ENCODE measurements around the gene HACD3.
"Not testable (repeated sequence)": the region's sequence is repeated elsewhere in the genome, so short reads cannot be mapped to it uniquely, and the experiment has no call there.

The HACD3 gene

DNA sequence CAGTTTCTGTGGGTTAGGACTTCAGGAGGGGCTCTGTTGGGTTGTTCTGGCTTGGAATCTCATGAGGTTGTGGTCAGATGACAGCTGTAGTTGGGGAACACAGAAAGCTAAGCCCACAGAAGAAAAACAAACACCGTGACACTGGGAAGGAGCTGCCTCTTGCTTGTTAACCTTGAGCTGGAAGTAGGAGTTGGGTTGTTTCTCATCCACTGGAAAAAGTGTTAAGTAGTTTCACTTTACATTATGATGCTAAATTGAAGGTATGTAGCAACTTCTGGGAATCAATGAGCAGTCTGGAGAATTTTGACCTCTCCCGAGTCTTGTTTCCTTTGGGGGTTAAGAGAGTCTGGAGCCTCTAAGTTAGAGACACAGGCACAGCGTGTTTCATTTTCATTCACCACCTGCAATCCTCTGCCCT is 20.4 kb downstream of the HACD3 start:
- no peak for DNase-seq

- no peak for DNase-seq
These were observed 20.9 kb downstream of the HACD3 start for GRCh38 chr15:65551183-65551582.

- DNase-seq: not testable (repeated sequence)
These were observed 22.6 kb downstream of the HACD3 start for GRCh38 chr15:65552851-65553250.

DNA sequence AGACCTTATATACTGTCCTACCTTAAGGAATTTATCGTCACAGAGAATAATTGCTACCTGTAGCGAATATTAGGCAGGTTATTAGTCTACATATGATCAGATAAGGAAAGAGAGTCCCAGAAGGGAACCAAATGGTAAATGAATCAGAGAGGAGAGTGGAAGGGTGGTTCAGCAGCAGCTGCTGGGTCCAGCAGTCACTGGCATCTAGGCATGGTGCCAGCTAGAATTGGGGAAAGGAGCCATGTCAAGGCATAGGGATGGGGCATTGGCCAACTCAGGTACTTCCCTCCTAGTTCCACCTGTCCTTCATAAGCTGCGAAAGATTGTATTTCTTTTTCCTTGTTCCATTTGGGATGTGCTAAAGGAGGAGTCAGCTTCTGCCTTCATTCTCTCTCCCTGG is 23.4 kb downstream of the HACD3 start:
- DNase-seq: no peak

- no peak for DNase-seq
These were observed 26.4 kb downstream of the HACD3 start for GRCh38 chr15:65556622-65557021.

DNA sequence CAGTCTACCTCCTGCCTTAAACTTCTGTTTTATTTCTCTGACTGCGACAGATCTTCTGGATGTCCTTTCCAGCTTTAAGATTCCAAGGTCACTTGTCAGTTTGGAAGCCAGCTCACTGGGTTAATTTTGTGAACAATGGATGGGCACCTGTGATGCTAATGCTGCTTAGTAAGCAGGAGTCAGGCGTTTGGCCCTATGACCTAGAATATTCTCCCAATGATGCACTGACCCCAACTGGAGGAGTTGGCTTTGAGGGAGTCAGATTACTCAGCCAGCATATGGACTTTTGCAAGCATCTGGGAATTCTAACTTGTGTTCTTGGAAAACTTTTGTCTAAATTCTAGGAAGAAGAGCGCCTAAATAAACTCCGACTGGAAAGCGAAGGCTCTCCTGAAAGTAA is 28.1 kb downstream of the HACD3 start:
- no peak for DNase-seq

DNA sequence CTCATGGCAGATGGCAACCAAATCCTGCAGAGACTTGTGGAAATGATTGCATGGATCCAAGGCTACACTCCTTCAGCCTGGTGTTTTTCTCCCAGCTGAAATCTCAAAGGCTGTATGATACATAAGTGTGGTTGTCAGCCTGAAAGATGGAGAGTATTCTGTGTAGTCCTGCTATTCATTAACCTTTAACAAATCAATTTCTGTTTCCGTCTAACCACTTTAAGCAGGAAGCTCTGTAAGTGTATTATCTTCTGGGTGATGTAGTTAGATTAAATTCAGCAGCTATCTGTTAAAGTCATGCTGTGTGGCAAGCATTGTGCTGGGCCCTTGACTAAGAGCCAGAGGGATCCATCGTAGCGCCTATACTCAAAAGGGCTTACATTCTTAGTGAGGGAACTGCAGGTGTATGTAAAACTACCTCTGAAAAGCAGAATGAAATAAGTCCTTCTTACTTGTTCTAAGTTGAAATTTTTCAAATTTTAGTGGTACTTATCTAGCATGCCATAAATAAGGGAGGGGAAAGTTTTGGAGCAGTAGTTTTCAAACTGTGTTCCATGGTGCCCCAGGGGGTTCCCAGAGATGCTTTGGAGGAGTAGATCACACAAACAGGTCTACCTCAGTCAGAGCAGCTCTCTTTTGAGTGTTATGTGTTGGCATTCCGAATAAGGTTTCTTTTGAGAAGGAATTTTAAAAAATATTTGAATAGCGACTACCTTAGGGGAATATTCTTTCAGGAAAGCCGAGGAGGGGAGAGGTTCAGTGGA is 28.9 kb downstream of the HACD3 start:
- DNase-seq: no peak

- no peak for DNase-seq
These were observed 29.7 kb downstream of the HACD3 start for GRCh38 chr15:65559941-65560340.

- no peak for DNase-seq
These were observed 31.7 kb downstream of the HACD3 start for GRCh38 chr15:65561934-65562333.

DNA sequence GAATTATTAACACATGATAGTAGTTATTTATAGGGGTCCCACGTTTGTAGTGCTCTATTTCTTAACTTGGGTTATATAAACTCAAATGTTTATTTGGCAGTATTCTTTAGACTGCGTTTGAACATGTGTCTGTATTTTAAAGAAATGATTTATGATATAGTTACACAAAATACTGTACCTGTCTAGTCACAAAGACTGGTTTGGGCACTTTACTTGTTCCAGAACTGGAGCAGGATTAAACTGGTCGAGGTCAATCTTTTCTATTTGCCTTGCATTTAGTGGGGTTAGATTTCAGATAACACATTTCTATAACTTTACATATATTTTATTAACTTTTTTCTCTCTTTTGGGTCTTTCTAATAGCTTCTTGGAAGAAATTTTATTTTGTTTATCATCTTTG is 39.5 kb downstream of the HACD3 start:
- DNase-seq: no peak

- DNase-seq: no peak
These were observed 41.7 kb downstream of the HACD3 start for GRCh38 chr15:65571971-65572370.

DNA sequence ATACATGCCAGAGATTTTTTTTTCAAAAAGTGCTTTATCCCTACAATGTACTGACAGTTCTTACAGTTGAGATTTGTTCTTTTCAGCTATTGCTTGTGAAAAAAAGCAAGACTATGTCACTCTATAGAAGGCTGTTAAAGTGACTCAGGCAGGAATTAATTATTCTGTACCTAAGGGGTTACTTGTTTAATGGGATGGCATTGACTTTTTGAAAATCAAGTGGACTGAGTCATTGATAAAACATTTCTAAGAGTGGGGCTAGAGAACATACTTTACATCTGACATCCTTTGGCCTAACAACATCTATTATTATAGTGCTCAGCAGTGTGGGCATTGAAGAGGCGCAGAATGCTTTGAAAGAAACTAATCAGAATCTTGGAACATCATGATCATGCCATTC is 46.4 kb downstream of the HACD3 start:
- DNase-seq: no peak

GRCh38 chr15:65577129-65577996 is 47.1 kb downstream of the HACD3 start:
- peak; percentile 58 for DNase-seq

GRCh38 chr15:65578904-65579728 is 48.9 kb downstream of the HACD3 start:
- no peak for DNase-seq

- DNase-seq: no peak
These were observed 49.5 kb downstream of the HACD3 start for GRCh38 chr15:65579762-65580161.

- no peak for DNase-seq
These were observed 50.0 kb downstream of the HACD3 start for GRCh38 chr15:65580287-65580686.

DNA sequence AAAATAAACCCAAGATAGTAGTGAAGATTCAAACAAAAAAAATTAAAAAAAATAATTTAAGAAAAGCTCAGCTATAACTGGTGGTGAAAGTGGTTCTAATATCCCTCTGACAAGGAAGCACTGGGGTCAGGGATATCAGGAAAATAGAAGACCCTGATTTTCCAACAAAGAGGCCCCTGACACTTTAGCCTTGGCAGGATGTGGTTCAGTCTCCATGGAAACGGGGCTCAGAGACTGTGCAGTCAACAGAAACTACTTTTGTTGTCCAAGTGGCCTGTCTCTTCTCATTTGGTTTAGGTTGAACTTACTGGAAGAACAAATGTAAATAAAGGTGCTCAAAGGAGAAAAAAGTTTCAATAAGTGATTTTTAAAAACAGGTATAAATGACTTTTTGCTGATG is 53.4 kb downstream of the HACD3 start:
- DNase-seq: peak; percentile 65

DNA sequence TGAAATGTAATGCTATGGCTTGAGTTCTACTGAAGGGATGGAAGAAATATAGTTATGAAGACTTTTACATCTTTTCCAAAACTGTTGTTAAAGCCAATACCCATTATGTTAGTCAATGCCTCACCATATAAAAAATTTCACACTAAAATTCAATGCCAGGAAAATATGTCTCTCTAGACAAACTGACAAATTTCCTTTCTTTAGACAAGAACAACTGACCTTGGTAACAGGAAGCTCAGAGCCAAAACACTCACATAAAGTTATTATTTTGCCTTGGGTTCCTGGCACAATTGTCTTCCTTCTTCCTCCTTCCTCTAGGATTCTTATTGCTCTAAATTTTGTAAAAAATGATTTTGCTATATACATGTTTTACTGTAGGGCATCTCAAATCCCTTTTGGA is 54.0 kb downstream of the HACD3 start:
- DNase-seq: no peak

DNA sequence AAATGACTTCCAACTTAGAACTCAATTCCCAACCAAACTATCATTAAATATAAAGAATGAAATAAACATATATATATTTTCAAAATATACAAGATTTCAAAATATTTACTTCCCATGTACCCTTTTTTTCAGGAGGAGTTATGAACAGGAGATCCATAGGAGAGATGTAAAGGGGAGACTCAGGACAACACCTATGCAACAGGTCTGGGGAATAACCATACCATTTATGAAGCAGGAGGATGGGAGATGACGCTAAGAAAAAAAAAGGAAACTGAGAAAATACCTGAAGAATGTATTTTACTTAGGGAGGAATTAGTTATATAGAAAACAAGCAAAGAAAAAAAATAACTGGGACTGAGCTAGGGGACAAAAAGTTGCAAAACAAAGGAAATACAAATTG is 56.8 kb downstream of the HACD3 start:
- DNase-seq: no peak

DNA sequence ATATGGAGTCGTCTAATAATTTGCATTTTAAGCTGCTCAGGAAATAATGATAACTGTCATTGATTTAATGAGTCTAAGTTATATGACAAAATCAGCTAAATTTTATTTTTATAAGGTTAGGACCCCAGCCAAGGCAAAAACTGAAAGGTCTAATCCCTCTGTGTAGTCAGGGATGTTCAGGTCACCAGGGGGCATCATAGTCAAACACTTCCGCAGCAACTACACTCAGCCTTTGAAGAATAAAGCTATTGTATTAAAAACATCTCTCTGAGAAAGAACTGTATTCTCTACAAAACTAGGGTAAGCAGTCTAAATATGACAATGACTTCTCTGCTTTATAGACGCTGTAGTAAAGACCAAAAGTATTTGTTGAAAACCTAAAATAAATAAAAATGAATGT is 65.7 kb downstream of the HACD3 start:
- DNase-seq: no peak

DNA sequence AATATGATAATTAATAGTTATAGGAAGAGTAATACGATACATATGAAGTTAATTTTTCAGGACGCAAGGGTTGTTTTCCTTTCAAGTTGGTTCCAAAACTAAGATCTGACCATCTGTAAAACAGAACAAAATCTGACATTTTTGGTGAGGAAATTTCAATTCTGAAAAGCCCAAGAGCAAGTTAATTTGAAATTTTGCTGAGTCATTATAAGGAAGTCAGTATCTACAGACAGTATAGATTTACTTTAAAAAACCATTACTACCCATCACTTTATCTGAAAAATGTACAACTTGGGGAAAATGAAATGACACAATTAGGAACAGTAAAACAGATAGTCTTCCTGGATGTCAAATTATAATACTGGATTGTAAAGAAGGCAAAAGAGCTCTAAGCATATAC is 68.2 kb downstream of the HACD3 start:
- DNase-seq: no peak

DNA sequence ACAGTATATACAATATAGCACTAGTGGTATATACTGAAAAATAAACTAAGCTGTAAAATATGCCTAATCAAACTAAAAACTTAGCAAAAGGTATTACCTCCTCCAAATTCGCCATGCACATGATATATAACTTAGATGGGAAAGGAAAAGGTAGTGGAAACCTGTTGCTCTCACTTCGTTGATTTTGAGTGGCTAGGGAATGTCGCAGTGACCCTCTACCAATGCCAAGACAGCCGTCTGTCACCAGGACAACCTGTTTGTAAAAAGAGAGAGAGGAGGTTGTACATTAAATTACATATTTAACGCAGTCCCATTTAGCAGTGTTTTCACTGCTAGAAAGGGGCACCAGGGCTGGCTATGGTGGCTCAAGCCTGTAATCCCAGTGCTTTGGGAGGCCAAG is 69.4 kb downstream of the HACD3 start:
- DNase-seq: no peak

- no peak for DNase-seq
These were observed 72.9 kb downstream of the HACD3 start for GRCh38 chr15:65603134-65603533.

All from RPMI8226 (cell line).